Activated CD8-positive, alpha-beta memory T cell treated with anti-CD3 and anti-CD28 coated beads for 48 hours (primary cell): ENCODE data around the gene C8G.

Experiments
- DNase-seq, 3 experiments: peaks; one replicate each; pipeline ENCODE4 v3.0.0-alpha.2; 2020; ENCODE audit warnings: low read depth in 2 of 3, low spot score in 2 of 3

Gene C8G

DNA sequence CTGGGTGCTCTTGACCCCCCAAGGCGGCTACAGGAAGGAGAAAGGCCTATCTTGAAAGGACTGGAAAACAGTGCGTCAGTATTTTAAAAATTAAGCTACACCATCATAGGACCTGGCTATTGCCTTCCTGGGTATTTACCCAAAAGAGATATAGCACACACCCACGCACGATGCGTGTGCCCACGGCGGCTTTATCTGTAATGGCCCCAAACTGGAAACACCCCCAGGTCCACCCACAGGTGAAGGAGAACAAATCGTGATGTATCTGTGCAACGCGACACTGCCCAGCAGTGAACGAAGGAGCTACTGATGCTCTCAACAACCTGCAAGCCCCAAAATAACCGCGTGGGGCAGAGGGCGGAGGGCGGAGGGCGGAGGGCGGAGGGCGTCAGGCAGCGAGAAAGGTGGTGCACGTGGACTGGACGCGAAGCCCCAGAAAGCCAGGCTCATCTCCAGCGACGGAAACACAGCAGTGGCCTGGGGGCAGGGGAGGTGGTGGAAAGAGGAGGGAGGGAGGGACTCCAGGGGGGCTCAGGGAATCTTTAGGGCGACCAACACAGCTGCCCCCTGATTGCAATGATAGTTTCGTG lies 19.9 kb downstream of the C8G start:
- DNase-seq: no peak

DNA sequence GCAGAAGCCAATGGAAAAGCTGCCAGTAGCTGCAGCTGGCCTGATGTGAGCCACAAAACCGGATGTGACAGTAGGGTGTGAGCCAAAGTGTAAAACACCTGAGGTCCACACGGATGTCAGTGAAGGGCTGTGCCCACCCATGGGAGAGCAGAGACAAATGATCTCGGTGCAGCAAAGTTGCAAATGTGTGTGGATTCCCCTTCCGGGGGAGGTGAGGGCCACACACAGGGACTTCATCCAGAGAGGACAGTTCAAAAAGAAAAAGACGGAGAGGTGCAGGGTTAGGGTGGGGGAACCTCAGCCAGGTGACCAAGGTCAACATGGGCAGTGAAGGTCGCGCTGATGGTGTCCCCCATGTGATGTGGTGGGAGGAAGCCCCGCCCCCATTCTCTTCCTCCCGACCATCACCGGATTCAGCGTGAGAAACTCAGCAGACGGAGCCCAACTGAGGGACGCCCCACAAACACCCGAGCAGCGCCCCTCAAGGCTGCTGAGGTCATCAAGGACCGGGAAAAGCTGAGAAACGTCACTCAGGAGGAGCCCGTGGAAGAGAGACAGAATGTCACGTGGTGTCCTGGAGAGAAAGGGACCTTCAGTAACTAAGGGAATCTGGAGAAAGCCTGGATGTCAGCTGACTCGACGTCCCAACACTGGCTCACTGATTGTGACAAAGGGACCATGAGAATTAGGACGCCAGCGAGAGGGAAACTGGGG lies 20.9 kb downstream of the C8G start:
- DNase-seq: no peak

DNA sequence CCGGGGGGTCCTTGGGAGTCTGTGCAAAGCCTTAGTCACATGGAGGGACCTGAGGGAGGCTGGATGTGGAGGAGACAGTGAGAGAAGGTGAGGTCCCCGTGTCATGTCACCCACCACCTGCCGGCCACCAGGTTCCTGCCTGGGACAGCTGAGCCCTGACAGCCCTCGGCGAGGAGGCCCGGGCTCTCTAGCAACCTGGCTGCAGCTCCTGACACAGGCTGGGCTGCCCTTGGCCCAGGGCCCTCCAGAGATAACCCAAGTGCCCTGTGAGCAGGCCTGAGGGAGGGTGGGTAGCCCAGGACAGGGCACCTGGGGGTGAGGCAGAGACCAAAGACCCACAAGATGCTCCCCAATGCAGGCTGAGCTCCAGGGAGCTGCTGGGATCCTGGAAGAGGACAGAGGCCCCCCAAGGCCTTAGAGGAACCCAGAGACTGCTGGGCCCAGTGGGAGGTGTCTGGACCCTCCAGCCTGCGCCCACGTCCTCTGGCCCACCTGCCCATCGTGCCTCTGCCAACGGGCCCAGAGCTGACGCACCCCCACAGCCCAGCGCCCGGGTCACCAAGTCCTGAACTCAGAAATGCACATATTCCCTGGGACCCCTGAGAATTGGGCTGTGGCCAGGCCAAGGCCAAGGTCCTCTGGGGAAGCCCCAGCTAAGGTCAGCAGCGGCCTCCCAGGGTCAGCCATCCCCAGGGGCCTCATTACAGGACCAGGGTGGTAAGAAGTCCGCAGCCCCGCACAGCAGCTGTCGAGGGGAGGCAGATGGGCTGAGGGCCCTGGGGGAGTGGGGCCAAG lies 23.5 kb downstream of the C8G start:
- DNase-seq: no peak

DNA sequence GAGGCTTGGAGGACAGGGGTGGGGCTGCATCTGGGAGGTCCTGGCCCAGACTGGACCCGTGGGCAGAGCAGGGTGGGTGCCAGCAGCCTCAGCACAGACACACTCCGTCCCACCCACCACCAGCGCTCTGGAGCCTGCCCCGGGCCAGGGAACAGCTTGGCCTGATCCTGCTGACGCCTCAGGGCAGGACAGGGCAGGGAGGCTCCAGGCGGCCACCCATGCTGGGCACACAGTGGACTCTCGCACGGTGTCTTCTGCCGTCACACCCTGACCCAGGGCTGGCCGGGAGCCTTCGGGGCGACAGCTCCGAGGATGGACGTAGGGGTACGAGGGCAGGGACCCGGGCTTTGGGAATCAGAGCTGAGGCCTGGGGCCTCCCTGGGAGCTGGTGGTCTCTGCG lies 24.1 kb downstream of the C8G start:
- DNase-seq: no peak

DNA sequence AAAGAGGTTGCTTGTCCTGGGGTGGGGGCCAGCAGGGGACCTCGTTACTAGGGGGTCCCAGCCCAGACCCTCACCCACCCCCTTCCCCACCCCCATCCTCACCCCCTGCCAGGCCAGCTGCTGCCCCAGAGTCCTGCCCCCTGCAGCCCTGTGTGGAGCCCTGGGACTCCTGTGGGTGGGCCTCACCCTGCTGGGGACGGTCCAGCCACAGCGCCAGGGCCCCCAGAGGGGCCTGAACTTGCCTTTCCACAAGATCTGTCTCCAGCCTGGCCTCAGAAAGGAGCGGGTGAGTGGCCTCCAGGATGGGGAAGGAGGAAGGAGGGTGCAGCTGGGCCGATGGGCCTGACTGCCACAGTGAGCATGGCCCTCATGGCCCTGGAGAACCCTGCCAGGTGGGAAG lies 24.7 kb downstream of the C8G start:
- no peak for DNase-seq

DNA sequence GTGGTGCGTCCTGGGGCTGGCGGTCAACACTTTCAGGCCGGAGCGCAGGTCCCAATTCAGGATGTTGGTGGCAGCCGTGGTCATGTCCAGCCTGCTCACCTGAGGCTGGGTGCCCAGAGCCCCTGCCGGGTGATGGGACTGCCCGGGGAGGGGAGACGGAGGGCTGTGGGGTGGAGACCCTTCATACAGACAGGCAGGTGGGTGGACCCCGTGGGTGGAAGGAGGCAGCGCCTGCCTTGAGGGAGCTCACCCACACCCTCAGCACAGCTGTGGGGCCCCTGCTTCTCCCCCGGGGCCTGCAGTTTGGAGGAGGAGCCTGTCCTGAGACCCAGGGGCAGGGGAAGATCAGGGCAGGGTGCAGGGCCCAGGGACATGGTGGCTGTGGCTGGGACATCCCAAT lies 25.3 kb downstream of the C8G start:
- DNase-seq: no peak

DNA sequence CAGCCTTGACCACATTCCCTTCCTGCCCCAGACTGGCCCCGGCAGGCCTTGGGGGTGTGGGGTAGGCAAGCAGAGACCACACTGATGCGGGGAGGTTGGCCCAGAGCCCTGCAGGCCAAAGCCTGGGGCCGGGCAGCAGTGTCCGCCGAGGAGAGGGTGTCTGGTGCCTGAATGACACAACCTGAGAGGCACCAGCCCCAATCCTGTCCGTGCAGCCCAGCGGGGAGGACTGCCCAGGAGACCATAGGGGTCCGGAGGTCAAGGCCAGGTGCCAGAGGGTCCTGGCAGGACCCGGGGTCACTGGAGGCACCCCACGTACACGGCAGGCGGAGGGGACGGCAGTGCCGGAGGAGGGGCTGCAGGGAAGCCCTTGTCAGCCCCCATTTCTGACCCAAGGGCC lies 26.7 kb downstream of the C8G start:
- no peak for DNase-seq

DNA sequence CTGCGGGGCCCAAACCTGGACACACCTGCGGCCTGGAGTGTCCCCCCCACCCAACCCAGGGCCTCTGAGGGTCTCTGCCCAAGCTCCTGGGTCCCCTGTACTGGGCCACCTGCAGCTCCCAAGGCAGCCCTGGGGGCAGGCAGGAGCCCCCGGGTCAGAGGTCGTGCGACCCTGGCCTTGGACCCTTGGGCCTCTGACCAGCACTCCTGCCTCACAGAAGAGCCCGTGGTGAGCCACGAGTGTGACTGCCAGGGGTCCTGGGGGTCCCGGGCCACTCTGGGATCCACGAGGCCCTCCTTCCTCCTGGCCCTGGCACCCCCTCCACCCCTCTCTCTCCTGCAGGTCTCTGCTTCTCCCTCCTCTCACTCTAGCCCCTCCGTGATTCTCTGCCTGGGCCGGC lies 27.3 kb downstream of the C8G start:
- DNase-seq: no peak

DNA sequence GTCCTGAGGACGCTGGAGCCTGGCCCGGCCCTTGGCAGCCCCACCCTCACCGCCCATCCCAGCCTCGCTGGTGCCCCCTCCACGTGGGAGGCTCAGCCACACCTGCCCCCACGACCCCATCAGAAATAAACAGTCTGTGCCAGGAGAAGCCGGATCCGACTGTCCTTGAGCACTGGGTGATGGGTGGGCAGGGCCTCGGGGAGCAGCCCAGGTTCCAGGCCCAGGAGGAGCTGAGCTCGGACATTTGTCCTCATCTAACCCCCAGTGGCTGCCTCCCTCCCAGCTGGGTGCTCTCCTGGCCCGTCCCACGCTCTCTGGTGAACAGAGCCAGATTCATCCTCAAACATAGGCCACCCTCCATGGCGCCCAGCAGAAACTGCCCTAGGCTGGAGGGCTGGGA lies 27.7 kb downstream of the C8G start:
- DNase-seq: no peak

DNA sequence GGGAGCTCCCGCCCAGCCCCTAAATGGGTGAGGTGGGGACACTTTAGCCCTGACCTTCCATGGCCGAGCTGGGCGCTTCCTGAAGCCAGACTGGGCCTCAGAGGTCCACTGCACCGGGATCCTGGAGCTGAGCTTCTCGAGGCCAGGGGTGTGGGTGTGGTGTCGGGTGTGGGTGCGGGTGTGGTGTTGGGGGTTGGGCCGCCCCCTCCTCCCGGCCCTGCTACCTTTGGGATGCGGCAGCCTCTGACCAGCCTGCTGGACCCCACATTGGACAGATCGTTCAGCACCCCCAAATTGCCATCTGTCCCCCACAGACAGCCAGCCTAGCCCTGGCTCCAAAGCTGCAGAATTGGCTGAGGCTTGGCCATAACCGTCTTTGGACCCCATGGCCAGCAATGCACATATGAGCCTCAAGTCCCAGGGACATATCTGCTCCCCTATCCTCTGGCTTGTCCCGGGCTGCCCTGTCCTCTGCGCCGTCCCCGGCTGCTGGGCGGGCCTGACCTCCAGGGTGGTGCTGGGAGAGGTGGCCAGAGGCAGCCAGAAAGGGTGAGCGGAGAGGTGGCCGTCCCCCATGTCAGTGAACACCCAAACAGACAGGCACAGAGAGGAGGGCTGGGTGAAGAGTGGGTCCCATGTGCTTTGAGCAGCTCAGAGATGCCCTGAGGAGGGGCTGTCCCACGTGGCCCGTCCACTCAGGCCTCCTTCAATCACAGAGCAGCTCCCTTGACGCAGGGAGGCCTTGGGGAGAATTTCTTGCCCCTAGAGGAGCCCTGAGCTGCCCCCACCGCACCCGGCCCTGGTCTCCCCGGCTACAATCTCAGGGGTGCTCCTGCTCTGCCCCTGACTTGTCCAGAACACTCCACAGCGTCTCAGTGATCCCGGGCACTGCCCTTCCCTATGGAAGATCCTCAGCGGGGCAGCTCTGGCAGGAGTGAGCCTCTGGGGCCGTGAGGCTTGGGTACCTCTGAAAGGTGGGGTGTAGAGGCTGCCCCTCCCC lies 28.9 kb downstream of the C8G start:
- no peak for DNase-seq

DNA sequence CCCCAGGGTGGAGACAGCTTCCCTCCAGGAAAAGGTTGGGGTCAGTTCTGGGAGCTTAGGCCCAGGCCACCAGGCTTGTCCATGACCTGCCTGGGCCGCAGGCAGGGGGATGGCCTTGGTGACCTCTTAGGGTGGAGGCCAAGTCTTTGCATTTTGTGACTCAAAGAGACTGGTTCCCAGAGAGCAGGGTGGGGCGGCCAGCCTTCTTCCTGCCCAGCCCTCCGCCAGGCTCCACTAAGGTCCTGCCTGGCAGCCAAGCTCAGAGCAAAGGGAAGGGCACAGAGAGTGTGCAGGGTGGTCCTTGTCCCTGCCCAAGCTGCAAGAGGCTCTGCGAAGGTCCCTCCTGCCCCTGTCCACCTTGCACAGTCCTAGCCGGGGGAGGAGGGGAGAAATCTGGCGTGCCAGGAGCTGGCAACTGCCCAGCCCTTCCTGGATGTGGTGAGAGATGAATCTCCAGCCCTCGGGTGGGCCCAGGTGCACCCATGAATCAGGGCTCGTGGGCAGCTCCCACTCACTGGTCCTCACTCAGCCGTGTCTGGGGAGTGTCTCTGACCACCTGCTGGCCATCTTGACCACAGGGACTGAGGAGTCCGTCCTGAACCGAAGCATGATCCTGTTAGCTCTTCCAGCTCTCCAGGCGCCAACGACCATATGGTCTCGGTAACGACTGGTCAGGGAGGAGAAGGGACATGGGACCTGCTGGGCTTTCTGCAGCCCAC lies 29.9 kb downstream of the C8G start:
- DNase-seq: no peak

DNA sequence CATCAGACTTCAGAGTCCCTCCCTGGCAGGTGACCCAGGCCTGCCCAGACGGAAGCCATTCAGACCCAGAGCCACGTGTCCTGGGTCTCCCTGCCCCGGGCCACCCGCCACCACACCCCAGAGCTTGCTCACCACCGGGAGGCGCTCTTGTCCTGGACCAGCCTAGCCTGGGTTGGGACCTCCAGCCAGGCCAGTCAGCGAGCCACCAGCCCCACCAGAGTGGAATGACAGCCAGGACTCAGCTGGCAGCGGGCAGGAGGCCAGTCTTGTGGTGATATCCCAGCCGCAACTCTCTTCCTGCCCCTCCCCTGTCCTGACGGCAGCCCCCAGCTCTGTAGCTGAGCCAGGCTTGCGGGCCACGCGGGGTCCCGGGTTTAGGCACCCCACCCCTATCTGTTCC lies 30.6 kb downstream of the C8G start:
- DNase-seq: no peak

DNA sequence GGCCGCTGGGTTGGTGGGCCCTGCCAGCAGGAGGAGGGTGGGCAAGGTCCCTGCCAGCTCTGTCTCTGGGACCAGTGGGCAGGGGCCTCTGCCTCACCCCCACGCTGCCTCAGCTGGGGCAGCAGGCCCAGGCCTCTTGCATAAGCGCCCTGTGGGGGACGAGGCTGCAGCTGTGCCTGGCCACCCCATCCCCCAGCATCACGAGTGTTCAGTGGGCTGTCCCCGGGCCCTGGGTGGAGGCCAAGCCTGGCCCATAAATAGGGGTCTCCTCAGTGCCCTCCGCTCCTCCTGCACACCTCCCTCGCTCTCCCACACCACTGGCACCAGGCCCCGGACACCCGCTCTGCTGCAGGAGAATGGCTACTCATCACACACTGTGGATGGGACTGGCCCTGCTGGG lies 32.2 kb downstream of the C8G start, which contains the start of gene PTGDS:
PTGDS (plus strand) TSS at position 282 of the 400 bp plus-strand sequence; CDS start at position 357, 75 bp downstream.
- DNase-seq: no peak

DNA sequence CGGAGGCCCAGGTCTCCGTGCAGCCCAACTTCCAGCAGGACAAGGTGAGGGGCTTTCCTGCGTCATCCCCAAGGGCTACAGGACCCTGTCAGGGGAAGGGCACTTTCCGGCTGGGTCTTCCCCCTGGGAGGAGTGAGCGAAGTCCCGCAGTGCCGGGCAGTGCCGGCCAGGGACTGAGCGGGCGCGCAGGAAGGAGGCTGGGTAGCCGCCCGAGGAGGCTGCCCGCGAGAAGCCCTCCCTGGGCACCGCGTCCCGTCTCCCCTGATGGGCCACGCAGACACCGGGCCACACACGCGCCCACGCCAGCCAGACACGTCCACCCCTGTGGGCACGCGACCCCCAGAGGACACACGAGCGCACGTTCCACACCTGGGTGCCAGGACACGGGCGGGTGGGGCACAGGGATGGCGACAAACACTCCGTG lies 32.6 kb downstream of the C8G start:
- no peak for DNase-seq

DNA sequence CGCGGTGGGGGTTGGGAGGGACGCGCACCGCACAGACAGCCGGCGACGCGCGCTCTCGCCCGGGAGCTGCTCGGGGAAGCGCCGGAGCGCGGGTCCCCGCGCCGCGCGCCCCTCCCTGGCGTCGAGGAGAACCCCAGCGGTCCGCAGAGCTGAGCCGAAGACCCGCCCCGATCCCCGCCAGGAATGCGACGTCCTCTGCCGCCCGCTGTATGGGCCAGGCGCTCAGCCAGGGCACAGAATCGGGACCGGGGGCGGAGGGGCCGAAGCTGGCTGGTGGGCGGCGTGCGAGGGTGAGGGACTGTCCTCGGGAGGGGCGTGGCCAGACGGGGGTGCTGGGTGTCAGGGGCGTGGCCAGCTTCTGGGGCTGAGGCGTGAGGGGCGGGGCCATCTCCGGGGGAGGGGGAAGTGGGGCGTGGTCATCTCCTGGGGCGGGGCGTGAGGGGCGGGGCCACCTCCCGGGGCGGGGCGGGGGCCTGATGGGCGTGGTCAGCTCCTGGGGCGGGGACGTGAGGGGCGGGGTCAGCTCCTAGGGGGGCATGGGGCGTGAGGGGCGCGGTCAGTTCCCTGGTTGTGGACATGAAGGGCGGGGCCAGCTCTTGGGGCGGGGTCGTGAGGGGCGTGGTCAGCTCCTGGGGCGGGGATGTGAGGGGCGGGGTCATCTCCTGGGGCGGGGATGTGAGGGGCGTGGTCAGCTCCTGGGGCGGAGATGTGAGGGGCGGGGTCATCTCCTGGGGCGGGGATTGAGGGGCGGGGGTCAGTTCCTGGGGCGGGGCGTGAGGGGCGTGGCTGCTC lies 33.2 kb downstream of the C8G start:
- DNase-seq: peak in 1 of 3 experiments; percentile 52

DNA sequence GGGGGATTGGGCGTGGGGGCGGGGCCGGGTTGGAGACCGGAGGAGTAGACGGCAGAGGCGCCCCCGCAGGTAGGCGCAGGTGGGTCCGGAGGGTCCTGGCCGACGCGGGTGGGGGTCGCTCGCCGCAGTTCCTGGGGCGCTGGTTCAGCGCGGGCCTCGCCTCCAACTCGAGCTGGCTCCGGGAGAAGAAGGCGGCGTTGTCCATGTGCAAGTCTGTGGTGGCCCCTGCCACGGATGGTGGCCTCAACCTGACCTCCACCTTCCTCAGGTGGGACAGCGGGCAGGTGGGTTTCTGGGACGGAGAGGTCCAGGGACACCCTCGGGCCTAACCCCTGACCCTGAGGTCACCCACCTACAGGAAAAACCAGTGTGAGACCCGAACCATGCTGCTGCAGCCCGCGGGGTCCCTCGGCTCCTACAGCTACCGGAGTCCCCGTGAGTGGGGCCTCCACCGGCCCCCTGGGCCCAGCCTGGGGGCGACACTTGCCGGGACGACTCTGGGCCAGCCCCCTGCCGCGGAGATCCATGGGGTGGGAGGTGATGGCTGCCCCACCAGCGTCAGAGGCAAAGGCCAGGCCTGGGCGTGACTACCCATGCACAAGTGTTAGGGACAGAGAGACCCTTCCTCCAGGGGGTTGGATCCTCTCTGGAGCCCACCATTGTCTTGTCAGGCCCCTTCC lies 34.0 kb downstream of the C8G start:
- no peak for DNase-seq

DNA sequence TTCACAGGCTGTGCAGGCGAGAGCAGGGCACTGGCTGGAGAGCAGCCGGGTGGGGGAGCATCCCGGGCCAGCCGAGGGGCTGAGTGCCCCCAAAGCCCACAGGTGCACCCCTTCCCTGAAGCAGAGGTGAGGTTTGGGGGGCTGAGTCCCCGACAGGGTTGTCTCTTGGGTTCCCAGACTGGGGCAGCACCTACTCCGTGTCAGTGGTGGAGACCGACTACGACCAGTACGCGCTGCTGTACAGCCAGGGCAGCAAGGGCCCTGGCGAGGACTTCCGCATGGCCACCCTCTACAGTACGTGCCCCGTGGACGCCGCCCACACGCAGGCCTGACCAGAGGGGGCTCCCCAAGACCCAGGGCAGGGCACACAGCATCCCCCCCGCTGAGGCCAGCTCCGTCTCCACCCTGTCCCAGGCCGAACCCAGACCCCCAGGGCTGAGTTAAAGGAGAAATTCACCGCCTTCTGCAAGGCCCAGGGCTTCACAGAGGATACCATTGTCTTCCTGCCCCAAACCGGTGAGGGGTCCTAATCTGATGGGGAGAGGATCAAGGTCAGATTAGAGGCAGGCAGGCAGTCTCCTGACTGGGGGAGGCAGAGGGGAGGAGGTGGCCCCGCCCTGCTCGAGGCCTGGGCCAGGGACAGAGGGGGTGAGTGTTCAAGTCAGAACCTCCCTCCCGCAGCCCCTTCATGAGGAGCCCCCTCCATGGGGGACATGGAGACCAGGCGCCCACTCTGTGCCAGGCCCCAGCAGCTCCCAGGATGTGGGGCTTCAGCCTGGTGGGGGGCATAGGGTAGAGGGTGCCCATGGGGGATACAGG lies 34.9 kb downstream of the C8G start:
- no peak for DNase-seq
